HEK293 (cell line): ENCODE measurements around the gene TPH2.

ENCODE experiments used
- CTCF ChIA-PET: fragments of 350-600 bp; formaldehyde crosslinking; extraction: SDS; loops from one replicate; lab custom pipeline; 2021; ENCODE audit warnings: antibody characterized with exemption; lab: Yijun Ruan, JAX
- POLR2A ChIA-PET: fragments of 300-600 bp; formaldehyde crosslinking; extraction: SDS; loops from one replicate; lab custom pipeline; 2020; ENCODE audit warnings: antibody characterized with exemption, inconsistent platforms; lab: Yijun Ruan, JAX
- H3K27ac ChIP-seq: fragments of 200-500 bp; sonication (Bioruptor generic); 2 replicates; pipeline ENCODE4 v1.5.1; 2014; ENCODE audit warnings: low read depth, low read length, control low read depth, inconsistent platforms; ENCODE audit errors: extremely low read depth
- H3K36me3 ChIP-seq, 2 experiments: fragments of 200-500 bp in 1 of 2; sonication (Bioruptor generic) in 1 of 2; 1 replicate in 1 of 2; 2 replicates in 1 of 2; pipeline ENCODE4 v1.5.1; 2014 to 2017; ENCODE audit warnings: inconsistent platforms in 2 of 2, low read length in 2 of 2; ENCODE audit not compliant: control insufficient read depth in 2 of 2, insufficient read depth in 1 of 2
- H3K4me1 ChIP-seq: fragments of 200-500 bp; sonication (Bioruptor generic); 2 replicates; pipeline ENCODE4 v1.5.1; 2014; ENCODE audit warnings: mild to moderate bottlenecking, low read length, inconsistent platforms; ENCODE audit not compliant: control insufficient read depth, insufficient read depth
- H3K4me3 ChIP-seq: 2 replicates; pipeline ENCODE4 v1.5.1; 2011; ENCODE audit warnings: low read depth, mild to moderate bottlenecking, control low read depth, low read length, moderate library complexity
- H3K9me3 ChIP-seq: fragments of 200-500 bp; sonication (Bioruptor generic); 2 replicates; pipeline ENCODE4 v1.5.1; 2014; ENCODE audit warnings: low read depth, low read length, inconsistent platforms; ENCODE audit not compliant: control insufficient read depth, insufficient read depth
- BCL11B ChIP-seq: fragments of 450-650 bp; formaldehyde crosslinking; IDR thresholded peaks from 2 replicates; pipeline ENCODE4 v1.5.1; 2016; ENCODE audit warnings: low read depth, missing biosample characterization, missing genetic modification characterization
- EGR2 ChIP-seq: fragments of 450-650 bp; formaldehyde crosslinking; IDR thresholded peaks from 2 replicates; pipeline ENCODE4 v1.5.1; 2016; ENCODE audit warnings: low read depth, missing biosample characterization, missing genetic modification characterization
- GLIS2 ChIP-seq: fragments of 450-650 bp; formaldehyde crosslinking; IDR thresholded peaks from 2 replicates; pipeline ENCODE4 v1.5.1; 2016; ENCODE audit warnings: missing biosample characterization, missing genetic modification characterization
- KLF1 ChIP-seq: fragments of 450-650 bp; formaldehyde crosslinking; IDR thresholded peaks from 2 replicates; pipeline ENCODE4 v1.5.1; 2016; ENCODE audit warnings: missing biosample characterization, missing genetic modification characterization
- MYNN ChIP-seq: fragments of 450-650 bp; formaldehyde crosslinking; IDR thresholded peaks from 2 replicates; pipeline ENCODE4 v1.5.1; 2016; ENCODE audit warnings: missing biosample characterization, missing genetic modification characterization, borderline replicate concordance
- MZF1 ChIP-seq: fragments of 450-650 bp; formaldehyde crosslinking; IDR thresholded peaks from 2 replicates; pipeline ENCODE4 v1.5.1; 2017; ENCODE audit warnings: missing biosample characterization, missing genetic modification characterization, borderline replicate concordance
- OVOL3 ChIP-seq: fragments of 450-650 bp; formaldehyde crosslinking; IDR thresholded peaks from 2 replicates; pipeline ENCODE4 v1.5.1; 2016; ENCODE audit warnings: missing biosample characterization, missing genetic modification characterization
- TSHZ1 ChIP-seq: fragments of 450-650 bp; formaldehyde crosslinking; IDR thresholded peaks from 2 replicates; pipeline ENCODE4 v1.5.1; 2016; ENCODE audit warnings: missing biosample characterization, missing genetic modification characterization, borderline replicate concordance
- WT1 ChIP-seq: fragments of 450-650 bp; formaldehyde crosslinking; IDR thresholded peaks from 2 replicates; pipeline ENCODE4 v1.5.1; 2016; ENCODE audit warnings: missing biosample characterization, missing genetic modification characterization
- ZBTB26 ChIP-seq: fragments of 450-650 bp; formaldehyde crosslinking; optimal IDR thresholded peaks from 2 replicates; pipeline ENCODE3; 2016; ENCODE audit warnings: missing biosample characterization, mild to moderate bottlenecking, missing genetic modification characterization
- ZFP37 ChIP-seq: fragments of 450-650 bp; formaldehyde crosslinking; IDR thresholded peaks from 2 replicates; pipeline ENCODE4 v1.5.1; 2016; ENCODE audit warnings: missing biosample characterization, missing genetic modification characterization
- ZFP69B ChIP-seq: fragments of 450-650 bp; formaldehyde crosslinking; IDR thresholded peaks from 2 replicates; pipeline ENCODE4 v1.5.1; 2016; ENCODE audit warnings: missing biosample characterization, missing genetic modification characterization
- ZNF121 ChIP-seq: fragments of 450-650 bp; formaldehyde crosslinking; IDR thresholded peaks from 2 replicates; pipeline ENCODE4 v1.5.1; 2016; ENCODE audit warnings: missing biosample characterization, missing genetic modification characterization
- ZNF169 ChIP-seq: fragments of 450-650 bp; formaldehyde crosslinking; IDR thresholded peaks from 2 replicates; pipeline ENCODE4 v1.5.1; 2016; ENCODE audit warnings: missing biosample characterization, missing genetic modification characterization
- ZNF174 ChIP-seq: fragments of 450-650 bp; formaldehyde crosslinking; IDR thresholded peaks from 2 replicates; pipeline ENCODE4 v1.5.0; 2017; ENCODE audit warnings: missing biosample characterization, mild to moderate bottlenecking, missing genetic modification characterization
- ZNF223 ChIP-seq: fragments of 450-650 bp; formaldehyde crosslinking; IDR thresholded peaks from 2 replicates; pipeline ENCODE4 v1.5.1; 2016; ENCODE audit warnings: missing biosample characterization, missing genetic modification characterization
- ZNF266 ChIP-seq: fragments of 450-650 bp; formaldehyde crosslinking; IDR thresholded peaks from 2 replicates; pipeline ENCODE4 v1.5.1; 2016; ENCODE audit warnings: missing biosample characterization, missing genetic modification characterization, low read depth
- ZNF280D ChIP-seq: fragments of 450-650 bp; formaldehyde crosslinking; IDR thresholded peaks from 2 replicates; pipeline ENCODE4 v1.5.1; 2016; ENCODE audit warnings: missing biosample characterization, missing genetic modification characterization
- ZNF292 ChIP-seq: fragments of 450-650 bp; formaldehyde crosslinking; IDR thresholded peaks from 2 replicates; pipeline ENCODE4 v1.5.1; 2016; ENCODE audit warnings: low read depth, missing biosample characterization, missing genetic modification characterization, borderline replicate concordance
- ZNF302 ChIP-seq: fragments of 450-650 bp; formaldehyde crosslinking; IDR thresholded peaks from 2 replicates; pipeline ENCODE4 v1.5.1; 2016; ENCODE audit warnings: missing biosample characterization, missing genetic modification characterization, low read depth
- ZNF362 ChIP-seq: fragments of 450-650 bp; formaldehyde crosslinking; IDR thresholded peaks from 2 replicates; pipeline ENCODE4 v1.5.1; 2016; ENCODE audit warnings: missing biosample characterization, missing genetic modification characterization
- ZNF544 ChIP-seq: fragments of 450-650 bp; formaldehyde crosslinking; IDR thresholded peaks from 2 replicates; pipeline ENCODE4 v1.5.0; 2017; ENCODE audit warnings: missing biosample characterization, missing genetic modification characterization
- ZNF548 ChIP-seq: fragments of 450-650 bp; formaldehyde crosslinking; IDR thresholded peaks from 2 replicates; pipeline ENCODE4 v1.5.1; 2016; ENCODE audit warnings: missing biosample characterization, missing genetic modification characterization
- ZNF560 ChIP-seq: fragments of 450-650 bp; formaldehyde crosslinking; IDR thresholded peaks from 2 replicates; pipeline ENCODE4 v1.5.1; 2017; ENCODE audit warnings: missing biosample characterization, missing genetic modification characterization, borderline replicate concordance
- ZNF585B ChIP-seq: fragments of 450-650 bp; formaldehyde crosslinking; IDR thresholded peaks from 2 replicates; pipeline ENCODE4 v1.5.1; 2016; ENCODE audit warnings: missing biosample characterization, missing genetic modification characterization
- ZNF626 ChIP-seq: fragments of 450-650 bp; sonication (Bioruptor Pico); formaldehyde crosslinking; IDR thresholded peaks from 2 replicates; pipeline ENCODE4 v1.5.1; 2018; ENCODE audit warnings: missing biosample characterization, missing genetic modification characterization, inconsistent platforms
- ZNF664 ChIP-seq: fragments of 450-650 bp; formaldehyde crosslinking; IDR thresholded peaks from 2 replicates; pipeline ENCODE4 v1.5.1; 2016; ENCODE audit warnings: missing biosample characterization, missing genetic modification characterization
- ZNF768 ChIP-seq: fragments of 450-650 bp; formaldehyde crosslinking; IDR thresholded peaks from 2 replicates; pipeline ENCODE4 v1.5.1; 2018; ENCODE audit warnings: missing biosample characterization, mild to moderate bottlenecking, missing genetic modification characterization
- ZNF792 ChIP-seq: fragments of 450-650 bp; formaldehyde crosslinking; IDR thresholded peaks from 2 replicates; pipeline ENCODE4 v1.5.1; 2016; ENCODE audit warnings: missing biosample characterization, missing genetic modification characterization
- ZSCAN30 ChIP-seq: fragments of 450-650 bp; IDR thresholded peaks from 2 replicates; pipeline ENCODE4 v1.5.1; 2018; ENCODE audit warnings: missing biosample characterization, mild to moderate bottlenecking, missing genetic modification characterization, moderate library complexity

TPH2 gene

GRCh38 chr12:71955970-71956369 is 17.3 kb downstream of the TPH2 start:
- Histone ChIP-seq H3K27ac (no peak overlapping the region), H3K4me1 (no peaks in the 10 kb centered on the region), H3K36me3 (no peaks in the 10 kb centered on the region), H3K9me3 (no peaks in the 10 kb centered on the region), H3K4me3 (no peak overlapping the region)
- ChIA-PET CTCF (no interaction called here), POLR2A (no interaction called here)
- TF ChIP-seq ZNF266 (tag by site-specific recombination) (no peak), ZNF169 (tag by site-specific recombination) (no peak), OVOL3 (tag by site-specific recombination) (no peak), EGR2 (no peak), ZNF548 (tag by site-specific recombination) (no peak), ZSCAN30 (tag by site-specific recombination) (no peak), KLF1 (no peak), ZNF292 (tag by site-specific recombination) (no peak), ZNF585B (no peak), ZNF280D (tag by site-specific recombination) (no peak), ZNF626 (tag by site-specific recombination) (no peak), ZNF223 (tag by site-specific recombination) (no peak), MYNN (tag by site-specific recombination) (no peak)

- no peak for TF ChIP-seq WT1 (tag by site-specific recombination)
- no peak for TF ChIP-seq ZNF768 (tag by site-specific recombination)
- no peak for TF ChIP-seq ZNF560 (tag by site-specific recombination)
- no peak for TF ChIP-seq ZFP37 (tag by site-specific recombination)
- TF ChIP-seq ZFP69B = no peak
- TF ChIP-seq ZNF302 (tag by site-specific recombination) = no peak
- TF ChIP-seq ZNF121 (tag by site-specific recombination) = no peak
- no peak for TF ChIP-seq ZNF174 (tag by site-specific recombination)
- TF ChIP-seq ZNF664 (tag by site-specific recombination) = no peak
- no peak for TF ChIP-seq ZNF544
- no peak for TF ChIP-seq ZNF792 (tag by site-specific recombination)
- TF ChIP-seq GLIS2 (tag by site-specific recombination) = no peak
- no peak for TF ChIP-seq TSHZ1 (tag by site-specific recombination)
- no peak for TF ChIP-seq MZF1 (tag by site-specific recombination)
- no peak for TF ChIP-seq ZNF223 (tag by site-specific recombination)
- TF ChIP-seq BCL11B (tag by site-specific recombination) = no peak
- no peak for TF ChIP-seq ZBTB26 (tag by site-specific recombination)
- TF ChIP-seq ZNF362 = no peak
- no peak for TF ChIP-seq ZNF626 (tag by site-specific recombination)
- TF ChIP-seq, all 188 proteins: peak for 0
- H3K9me3 ChIP-seq = no peaks in the 10 kb centered on the region
- POLR2A ChIA-PET = no interaction called here
- no peak overlapping the region for H3K27ac ChIP-seq
- H3K4me1 ChIP-seq = no peaks in the 10 kb centered on the region
- CTCF ChIA-PET = no interaction called here
- no peaks in the 10 kb centered on the region for H3K36me3 ChIP-seq
- no peak overlapping the region for H3K4me3 ChIP-seq
These were observed 19.4 kb downstream of the TPH2 start for GRCh38 chr12:71958056-71958455.
